ENCODE results near the gene RPS16. TPM values are rescaled to one million over a fixed set of nuclear protein-coding genes. Genes with fewer than 3 reads are reported as not detected.

RPS16 gene
- total and polyA plus RNA-seq, 2 experiments from 2014 or later, result 207 to 1,901 TPM

DNA sequence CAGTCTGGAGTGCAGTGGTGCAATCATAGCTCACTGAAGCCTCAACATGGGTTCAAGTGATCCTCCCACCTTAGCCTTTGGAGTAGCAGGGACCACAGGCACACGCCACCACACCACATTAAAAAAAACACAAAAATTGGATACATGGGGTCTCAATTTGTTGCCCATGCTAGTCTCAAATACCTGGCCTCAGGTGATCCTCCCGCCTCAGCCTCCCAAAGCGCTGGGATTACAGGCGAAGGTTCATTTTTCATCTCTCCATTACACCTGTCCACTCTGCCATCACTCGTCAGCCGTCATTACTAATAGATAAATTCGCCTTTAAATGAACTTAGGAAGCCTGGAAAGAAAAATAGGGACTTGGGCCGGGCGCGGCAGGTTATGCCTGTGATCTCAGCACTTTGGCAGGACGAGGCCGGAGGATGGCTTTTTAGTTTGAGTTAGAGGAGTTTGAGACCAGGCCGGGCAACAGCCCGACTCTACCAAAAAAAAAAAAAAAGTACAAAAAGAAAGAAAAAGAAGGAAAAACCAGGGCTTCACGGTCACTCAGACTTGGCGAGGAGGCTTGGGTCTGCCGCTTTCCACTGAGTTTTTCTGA lies 8.9 kb upstream of the RPS16 start:
- H4K20me1 ChIP-seq (replicated peaks; ENCODE audit: insufficient read depth), result peaks cover 14% of the 10 kb centered on the region; the same call in 1 of the 2 replicates
- peak overlapping the region; percentile 79 for H3K4me2 ChIP-seq
- peaks cover 4% of the 10 kb centered on the region; the same call in 1 of the 2 replicates for H3K4me1 ChIP-seq (ENCODE audit: insufficient read depth)
- peaks cover 4% of the 10 kb centered on the region; the same call in 1 of the 3 replicates for H3K9me3 Mint-ChIP-seq
- peaks cover 27% of the 10 kb centered on the region for H3K36me3 Mint-ChIP-seq (ENCODE audit: low read depth)
- H3K79me2 ChIP-seq (replicated peaks; ENCODE audit: insufficient read depth), result peaks cover 49% of the 10 kb centered on the region
- no peak overlapping the region for H2AFZ ChIP-seq
- peaks cover 18% of the 10 kb centered on the region for H3K27me3 Mint-ChIP-seq (ENCODE audit: insufficient read depth, low read depth, poor library complexity)
- peak overlapping the region; percentile 94 for H3K27ac ChIP-seq (ENCODE audit: low read depth)
- ATAC-seq (no peak), DNase-seq (ENCODE audit: low spot score) (peak; percentile 44)
- H3K27me3 ChIP-seq (ENCODE audit: insufficient read depth), result no peaks in the 10 kb centered on the region
- no peaks in the 10 kb centered on the region for H3K9me2 ChIP-seq (ENCODE audit: insufficient read depth)
- TF ChIP-seq JUNB (IDR thresholded peaks at IDR 0.05; ENCODE audit: unreplicated experiment) (no peak), ZNF331 (CRISPR knock-in tag; IDR thresholded peaks at IDR 0.05; ENCODE audit: low read depth) (no peak), EZH2phosphoT487 (IDR thresholded peaks at IDR 0.05; ENCODE audit: unreplicated experiment) (no peak), ZNF114 (CRISPR knock-in tag; IDR thresholded peaks at IDR 0.05) (no peak), EZH2 (IDR thresholded peaks at IDR 0.05; ENCODE audit: low read depth, unreplicated experiment) (no peak), POLR2AphosphoS5 (IDR thresholded peaks at IDR 0.05; ENCODE audit: low read depth) (no peak), NANOG (IDR thresholded peaks at IDR 0.05; ENCODE audit: borderline replicate concordance) (no peak), STAT1 (IDR thresholded peaks at IDR 0.05; ENCODE audit: unreplicated experiment) (no peak), CREB1 (CRISPR knock-in tag; IDR thresholded peaks at IDR 0.05; ENCODE audit: low read depth) (no peak)
- TF ChIP-seq, protein P1, sequence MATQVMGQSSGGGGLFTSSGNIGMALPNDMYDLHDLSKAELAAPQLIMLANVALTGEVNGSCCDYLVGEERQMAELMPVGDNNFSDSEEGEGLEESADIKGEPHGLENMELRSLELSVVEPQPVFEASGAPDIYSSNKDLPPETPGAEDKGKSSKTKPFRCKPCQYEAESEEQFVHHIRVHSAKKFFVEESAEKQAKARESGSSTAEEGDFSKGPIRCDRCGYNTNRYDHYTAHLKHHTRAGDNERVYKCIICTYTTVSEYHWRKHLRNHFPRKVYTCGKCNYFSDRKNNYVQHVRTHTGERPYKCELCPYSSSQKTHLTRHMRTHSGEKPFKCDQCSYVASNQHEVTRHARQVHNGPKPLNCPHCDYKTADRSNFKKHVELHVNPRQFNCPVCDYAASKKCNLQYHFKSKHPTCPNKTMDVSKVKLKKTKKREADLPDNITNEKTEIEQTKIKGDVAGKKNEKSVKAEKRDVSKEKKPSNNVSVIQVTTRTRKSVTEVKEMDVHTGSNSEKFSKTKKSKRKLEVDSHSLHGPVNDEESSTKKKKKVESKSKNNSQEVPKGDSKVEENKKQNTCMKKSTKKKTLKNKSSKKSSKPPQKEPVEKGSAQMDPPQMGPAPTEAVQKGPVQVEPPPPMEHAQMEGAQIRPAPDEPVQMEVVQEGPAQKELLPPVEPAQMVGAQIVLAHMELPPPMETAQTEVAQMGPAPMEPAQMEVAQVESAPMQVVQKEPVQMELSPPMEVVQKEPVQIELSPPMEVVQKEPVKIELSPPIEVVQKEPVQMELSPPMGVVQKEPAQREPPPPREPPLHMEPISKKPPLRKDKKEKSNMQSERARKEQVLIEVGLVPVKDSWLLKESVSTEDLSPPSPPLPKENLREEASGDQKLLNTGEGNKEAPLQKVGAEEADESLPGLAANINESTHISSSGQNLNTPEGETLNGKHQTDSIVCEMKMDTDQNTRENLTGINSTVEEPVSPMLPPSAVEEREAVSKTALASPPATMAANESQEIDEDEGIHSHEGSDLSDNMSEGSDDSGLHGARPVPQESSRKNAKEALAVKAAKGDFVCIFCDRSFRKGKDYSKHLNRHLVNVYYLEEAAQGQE (IDR thresholded peaks at IDR 0.05; ENCODE audit: unreplicated experiment), result no peak
- TF ChIP-seq, protein P2, sequence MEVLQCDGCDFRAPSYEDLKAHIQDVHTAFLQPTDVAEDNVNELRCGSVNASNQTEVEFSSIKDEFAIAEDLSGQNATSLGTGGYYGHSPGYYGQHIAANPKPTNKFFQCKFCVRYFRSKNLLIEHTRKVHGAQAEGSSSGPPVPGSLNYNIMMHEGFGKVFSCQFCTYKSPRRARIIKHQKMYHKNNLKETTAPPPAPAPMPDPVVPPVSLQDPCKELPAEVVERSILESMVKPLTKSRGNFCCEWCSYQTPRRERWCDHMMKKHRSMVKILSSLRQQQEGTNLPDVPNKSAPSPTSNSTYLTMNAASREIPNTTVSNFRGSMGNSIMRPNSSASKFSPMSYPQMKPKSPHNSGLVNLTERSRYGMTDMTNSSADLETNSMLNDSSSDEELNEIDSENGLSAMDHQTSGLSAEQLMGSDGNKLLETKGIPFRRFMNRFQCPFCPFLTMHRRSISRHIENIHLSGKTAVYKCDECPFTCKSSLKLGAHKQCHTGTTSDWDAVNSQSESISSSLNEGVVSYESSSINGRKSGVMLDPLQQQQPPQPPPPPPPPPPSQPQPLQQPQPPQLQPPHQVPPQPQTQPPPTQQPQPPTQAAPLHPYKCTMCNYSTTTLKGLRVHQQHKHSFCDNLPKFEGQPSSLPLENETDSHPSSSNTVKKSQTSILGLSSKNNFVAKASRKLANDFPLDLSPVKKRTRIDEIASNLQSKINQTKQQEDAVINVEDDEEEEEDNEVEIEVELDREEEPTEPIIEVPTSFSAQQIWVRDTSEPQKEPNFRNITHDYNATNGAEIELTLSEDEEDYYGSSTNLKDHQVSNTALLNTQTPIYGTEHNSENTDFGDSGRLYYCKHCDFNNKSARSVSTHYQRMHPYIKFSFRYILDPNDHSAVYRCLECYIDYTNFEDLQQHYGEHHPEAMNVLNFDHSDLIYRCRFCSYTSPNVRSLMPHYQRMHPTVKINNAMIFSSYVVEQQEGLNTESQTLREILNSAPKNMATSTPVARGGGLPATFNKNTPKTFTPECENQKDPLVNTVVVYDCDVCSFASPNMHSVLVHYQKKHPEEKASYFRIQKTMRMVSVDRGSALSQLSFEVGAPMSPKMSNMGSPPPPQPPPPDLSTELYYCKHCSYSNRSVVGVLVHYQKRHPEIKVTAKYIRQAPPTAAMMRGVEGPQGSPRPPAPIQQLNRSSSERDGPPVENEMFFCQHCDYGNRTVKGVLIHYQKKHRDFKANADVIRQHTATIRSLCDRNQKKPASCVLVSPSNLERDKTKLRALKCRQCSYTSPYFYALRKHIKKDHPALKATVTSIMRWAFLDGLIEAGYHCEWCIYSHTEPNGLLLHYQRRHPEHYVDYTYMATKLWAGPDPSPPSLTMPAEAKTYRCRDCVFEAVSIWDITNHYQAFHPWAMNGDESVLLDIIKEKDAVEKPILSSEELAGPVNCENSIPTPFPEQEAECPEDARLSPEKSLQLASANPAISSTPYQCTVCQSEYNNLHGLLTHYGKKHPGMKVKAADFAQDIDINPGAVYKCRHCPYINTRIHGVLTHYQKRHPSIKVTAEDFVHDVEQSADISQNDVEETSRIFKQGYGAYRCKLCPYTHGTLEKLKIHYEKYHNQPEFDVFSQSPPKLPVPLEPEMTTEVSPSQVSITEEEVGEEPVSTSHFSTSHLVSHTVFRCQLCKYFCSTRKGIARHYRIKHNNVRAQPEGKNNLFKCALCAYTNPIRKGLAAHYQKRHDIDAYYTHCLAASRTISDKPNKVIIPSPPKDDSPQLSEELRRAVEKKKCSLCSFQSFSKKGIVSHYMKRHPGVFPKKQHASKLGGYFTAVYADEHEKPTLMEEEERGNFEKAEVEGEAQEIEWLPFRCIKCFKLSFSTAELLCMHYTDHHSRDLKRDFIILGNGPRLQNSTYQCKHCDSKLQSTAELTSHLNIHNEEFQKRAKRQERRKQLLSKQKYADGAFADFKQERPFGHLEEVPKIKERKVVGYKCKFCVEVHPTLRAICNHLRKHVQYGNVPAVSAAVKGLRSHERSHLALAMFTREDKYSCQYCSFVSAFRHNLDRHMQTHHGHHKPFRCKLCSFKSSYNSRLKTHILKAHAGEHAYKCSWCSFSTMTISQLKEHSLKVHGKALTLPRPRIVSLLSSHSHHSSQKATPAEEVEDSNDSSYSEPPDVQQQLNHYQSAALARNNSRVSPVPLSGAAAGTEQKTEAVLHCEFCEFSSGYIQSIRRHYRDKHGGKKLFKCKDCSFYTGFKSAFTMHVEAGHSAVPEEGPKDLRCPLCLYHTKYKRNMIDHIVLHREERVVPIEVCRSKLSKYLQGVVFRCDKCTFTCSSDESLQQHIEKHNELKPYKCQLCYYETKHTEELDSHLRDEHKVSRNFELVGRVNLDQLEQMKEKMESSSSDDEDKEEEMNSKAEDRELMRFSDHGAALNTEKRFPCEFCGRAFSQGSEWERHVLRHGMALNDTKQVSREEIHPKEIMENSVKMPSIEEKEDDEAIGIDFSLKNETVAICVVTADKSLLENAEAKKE (CRISPR knock-in tag; IDR thresholded peaks at IDR 0.05), result no peak
- TF ChIP-seq, protein P3, sequence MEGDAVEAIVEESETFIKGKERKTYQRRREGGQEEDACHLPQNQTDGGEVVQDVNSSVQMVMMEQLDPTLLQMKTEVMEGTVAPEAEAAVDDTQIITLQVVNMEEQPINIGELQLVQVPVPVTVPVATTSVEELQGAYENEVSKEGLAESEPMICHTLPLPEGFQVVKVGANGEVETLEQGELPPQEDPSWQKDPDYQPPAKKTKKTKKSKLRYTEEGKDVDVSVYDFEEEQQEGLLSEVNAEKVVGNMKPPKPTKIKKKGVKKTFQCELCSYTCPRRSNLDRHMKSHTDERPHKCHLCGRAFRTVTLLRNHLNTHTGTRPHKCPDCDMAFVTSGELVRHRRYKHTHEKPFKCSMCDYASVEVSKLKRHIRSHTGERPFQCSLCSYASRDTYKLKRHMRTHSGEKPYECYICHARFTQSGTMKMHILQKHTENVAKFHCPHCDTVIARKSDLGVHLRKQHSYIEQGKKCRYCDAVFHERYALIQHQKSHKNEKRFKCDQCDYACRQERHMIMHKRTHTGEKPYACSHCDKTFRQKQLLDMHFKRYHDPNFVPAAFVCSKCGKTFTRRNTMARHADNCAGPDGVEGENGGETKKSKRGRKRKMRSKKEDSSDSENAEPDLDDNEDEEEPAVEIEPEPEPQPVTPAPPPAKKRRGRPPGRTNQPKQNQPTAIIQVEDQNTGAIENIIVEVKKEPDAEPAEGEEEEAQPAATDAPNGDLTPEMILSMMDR (conservative IDR thresholded peaks at IDR 0.05; ENCODE audit: low read depth in 2 of 2), result no peak
- TF ChIP-seq, protein P4, sequence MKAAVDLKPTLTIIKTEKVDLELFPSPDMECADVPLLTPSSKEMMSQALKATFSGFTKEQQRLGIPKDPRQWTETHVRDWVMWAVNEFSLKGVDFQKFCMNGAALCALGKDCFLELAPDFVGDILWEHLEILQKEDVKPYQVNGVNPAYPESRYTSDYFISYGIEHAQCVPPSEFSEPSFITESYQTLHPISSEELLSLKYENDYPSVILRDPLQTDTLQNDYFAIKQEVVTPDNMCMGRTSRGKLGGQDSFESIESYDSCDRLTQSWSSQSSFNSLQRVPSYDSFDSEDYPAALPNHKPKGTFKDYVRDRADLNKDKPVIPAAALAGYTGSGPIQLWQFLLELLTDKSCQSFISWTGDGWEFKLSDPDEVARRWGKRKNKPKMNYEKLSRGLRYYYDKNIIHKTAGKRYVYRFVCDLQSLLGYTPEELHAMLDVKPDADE (IDR thresholded peaks at IDR 0.05), result no peak
- no peaks in the 10 kb centered on the region; the same call in 1 of the 2 replicates for H3K36me3 ChIP-seq (ENCODE audit: insufficient read depth)
- peak overlapping the region; percentile 76 for H3K4me3 ChIP-seq
- H3K27ac Mint-ChIP-seq, result peak overlapping the region; percentile 96
- H3K4me3 Mint-ChIP-seq, result peak overlapping the region; percentile 94
- peaks cover 4% of the 10 kb centered on the region; the same call in 1 of the 2 replicates for H3F3A ChIP-seq (replicated peaks; ENCODE audit: low read depth)
- H3K4me1 Mint-ChIP-seq, result peaks cover 15% of the 10 kb centered on the region

All from GM23338 (cell line).